GM23338 (cell line): ENCODE results near the gene GLUD2. TPM values are rescaled to one million over a fixed set of nuclear protein-coding genes. Genes with fewer than 3 reads are reported as not detected.
"Not testable (repeated sequence)": the region's sequence is repeated elsewhere in the genome, so short reads cannot be mapped to it uniquely, and the experiment has no call there.

Source experiments
- ATAC-seq: fragments of 200-7000 bp; cut with Tn5 transposase; 3 replicates; pipeline ENCODE4 v1.9.1; 2020
- DNase-seq: peaks from one replicate; pipeline ENCODE4 v3.0.0-alpha.2; 2015; ENCODE audit warnings: low spot score
- H2AFZ ChIP-seq: fragments of 200-600 bp; sonication (generic); 2 replicates; pipeline ENCODE4 v1.8.0; 2016; ENCODE audit warnings: antibody characterized with exemption, mild to moderate bottlenecking, moderate library complexity
- H3F3A ChIP-seq: fragments of 200-600 bp; sonication (generic); replicated peaks from 2 replicates; pipeline ENCODE4 v1.8.0; 2017; ENCODE audit warnings: antibody characterized with exemption, mixed run types, low read depth
- H3K27ac ChIP-seq: fragments of 200-600 bp; sonication (generic); 2 replicates; pipeline ENCODE4 v1.6.1; 2016; ENCODE audit warnings: low read depth
- H3K27me3 ChIP-seq: fragments of 200-600 bp; sonication (generic); 2 replicates; pipeline ENCODE4 v1.8.0; 2016; ENCODE audit warnings: mild to moderate bottlenecking, mixed run types, moderate library complexity; ENCODE audit not compliant: insufficient read depth
- H3K36me3 ChIP-seq: fragments of 200-600 bp; sonication (generic); 2 replicates; pipeline ENCODE4 v1.8.0; 2016; ENCODE audit warnings: mild to moderate bottlenecking; ENCODE audit not compliant: insufficient read depth
- H3K4me1 ChIP-seq: fragments of 200-600 bp; sonication (generic); 2 replicates; pipeline ENCODE4 v1.8.0; 2016; ENCODE audit warnings: mild to moderate bottlenecking, moderate library complexity; ENCODE audit not compliant: insufficient read depth
- H3K4me2 ChIP-seq: fragments of 200-600 bp; sonication (generic); 2 replicates; pipeline ENCODE4 v1.7.1; 2017; ENCODE audit warnings: mixed run types
- H3K4me3 ChIP-seq: fragments of 200-600 bp; sonication (generic); 2 replicates; pipeline ENCODE4 v1.6.1; 2016; ENCODE audit warnings: mixed run types
- H3K79me2 ChIP-seq: fragments of 200-600 bp; sonication (generic); replicated peaks from 2 replicates; pipeline ENCODE4 v1.8.0; 2017; ENCODE audit warnings: mild to moderate bottlenecking; ENCODE audit not compliant: insufficient read depth
- H3K9me2 ChIP-seq: fragments of 200-600 bp; sonication (generic); 2 replicates; pipeline ENCODE4 v1.8.0; 2017; ENCODE audit not compliant: insufficient read depth
- H4K20me1 ChIP-seq: fragments of 200-600 bp; sonication (generic); replicated peaks from 2 replicates; pipeline ENCODE4 v1.8.0; 2017; ENCODE audit warnings: mild to moderate bottlenecking; ENCODE audit not compliant: insufficient read depth
- H3K27ac Mint-ChIP-seq: 2 replicates; pipeline ENCODE4 v1.8.0; 2020; ENCODE audit warnings: inconsistent platforms, mild to moderate bottlenecking, moderate library complexity, mixed read lengths
- H3K27me3 Mint-ChIP-seq: 3 replicates; pipeline ENCODE4 v1.8.0; 2022; ENCODE audit warnings: low read depth, mild to moderate bottlenecking, moderate library complexity, mixed read lengths, inconsistent platforms; ENCODE audit not compliant: insufficient read depth, poor library complexity
- H3K36me3 Mint-ChIP-seq: 3 replicates; pipeline ENCODE4 v1.8.0; 2021; ENCODE audit warnings: low read depth, mild to moderate bottlenecking, inconsistent platforms, moderate library complexity, mixed read lengths
- H3K4me1 Mint-ChIP-seq: 3 replicates; pipeline ENCODE4 v1.8.0; 2020; ENCODE audit warnings: mild to moderate bottlenecking, inconsistent platforms, mixed read lengths
- H3K4me3 Mint-ChIP-seq: 3 replicates; pipeline ENCODE4 v1.8.0; 2021; ENCODE audit warnings: moderate library complexity, mild to moderate bottlenecking, inconsistent platforms, mixed read lengths
- H3K9me3 Mint-ChIP-seq: 3 replicates; pipeline ENCODE4 v1.8.0; 2020; ENCODE audit warnings: moderate library complexity, mild to moderate bottlenecking, inconsistent platforms, mixed read lengths
- CREB1 ChIP-seq: fragments of 250-450 bp; sonication (Bioruptor Pico); IDR thresholded peaks from 2 replicates; pipeline ENCODE4 v1.5.0; 2020; ENCODE audit warnings: low read depth, mild to moderate bottlenecking, moderate library complexity
- CTCF ChIP-seq, 2 experiments: fragments of 200-600 bp in 1 of 2; sonication (generic) in 1 of 2; conservative IDR thresholded peaks; 2 replicates each; pipeline versions ENCODE4 v1.5.1 to v1.6.1; 2016 to 2017; ENCODE audit warnings: antibody characterized with exemption in 2 of 2, low read depth in 2 of 2, mild to moderate bottlenecking in 2 of 2, moderate library complexity in 1 of 2
- ETS1 ChIP-seq: IDR thresholded peaks from 2 replicates; pipeline ENCODE4 v1.6.1; 2016; ENCODE audit warnings: antibody characterized with exemption
- EZH2 ChIP-seq: fragments of 200-600 bp; sonication (generic); IDR thresholded peaks from one replicate; pipeline ENCODE4 v1.8.0; 2017; ENCODE audit warnings: antibody characterized with exemption, mild to moderate bottlenecking, low read depth; ENCODE audit not compliant: unreplicated experiment
- JUNB ChIP-seq: IDR thresholded peaks from one replicate; pipeline ENCODE4 v1.6.1; 2016; ENCODE audit warnings: antibody characterized with exemption; ENCODE audit not compliant: unreplicated experiment
- NANOG ChIP-seq: IDR thresholded peaks from 2 replicates; pipeline ENCODE4 v1.6.1; 2016; ENCODE audit warnings: antibody characterized with exemption, borderline replicate concordance
- ZNF462 ChIP-seq: fragments of 250-450 bp; sonication (Bioruptor Pico); IDR thresholded peaks from 2 replicates; pipeline ENCODE4 v1.5.0; 2020; ENCODE audit warnings: mild to moderate bottlenecking, moderate library complexity
- long read RNA-seq: library from polyadenylated mRNA; unstranded; transcript quantifications from one replicate; pipeline ENCODE4 v2.0.0, GENCODE V29; 2020; ENCODE audit not compliant: unreplicated experiment
- polyA plus RNA-seq: library from polyadenylated mRNA; unstranded; fragments of >200 nt; fragmentation: Nextera tagmentation; extraction: Ambion mirVana; gene quantifications from 2 replicates; pipeline ENCODE4 v1.2.1, GENCODE V29; 2016
- total RNA-seq: library from RNA; depleted of rRNA; stranded (reverse); fragments of >200 nt; shearing (Covaris generic); gene quantifications from 2 replicates; pipeline ENCODE4 v1.2.3, GENCODE V29; 2014; rRNA removed

The GLUD2 gene
- total RNA-seq (1.5 and 1.9 TPM in 2 replicates), polyA plus RNA-seq (0.16 and 0.21 TPM in 2 replicates)
- long read RNA-seq = 0 reads

- DNase-seq (peak; percentile 75), ATAC-seq (peak; percentile 96)
- TF ChIP-seq CTCF (conservative IDR thresholded peaks at IDR 0.05; ENCODE audit: low read depth in 2 of 2) = peak; percentile 18 to 52; a peak in 2 of 4 replicates
- Histone ChIP-seq H3K4me2 (peak within 1 kb of the TSS; percentile 68), H3K4me3 (peak within 1 kb of the TSS; percentile 47), H2AFZ (peak within 1 kb of the TSS; percentile 18; the same call in 1 of the 2 replicates), H3K27me3 (peaks cover 25% of the 10 kb centered on the region)
- H3K9me2 ChIP-seq, H3K4me1 ChIP-seq, H3K36me3 Mint-ChIP-seq, H3K9me3 Mint-ChIP-seq, H3K79me2 ChIP-seq, H3K27ac ChIP-seq, H3F3A ChIP-seq, H3K4me1 Mint-ChIP-seq, H3K36me3 ChIP-seq, H3K27ac Mint-ChIP-seq, H4K20me1 ChIP-seq: not testable (repeated sequence)
- Mint-ChIP-seq H3K27me3 (peaks cover 13% of the 10 kb centered on the region), H3K4me3 (peak within 1 kb of the TSS; percentile 62)
Observed at GRCh38 chrX:121047441-121048419, at the start of gene GLUD2. Gene GLUD2 (plus strand): TSS chrX:121047610. CDS start chrX:121047685, 75 bp downstream.

GRCh38 chrX:120999413-120999812 is 48.0 kb upstream of the GLUD2 start:
- H3K9me2 ChIP-seq = no peaks in the 10 kb centered on the region
- no peaks in the 10 kb centered on the region for H3K79me2 ChIP-seq
- H2AFZ ChIP-seq = no peak overlapping the region
- peaks cover 7% of the 10 kb centered on the region; the same call in 2 of the 3 replicates for H3K4me1 Mint-ChIP-seq
- no peaks in the 10 kb centered on the region for H3K9me3 Mint-ChIP-seq
- no peaks in the 10 kb centered on the region for H3K27me3 ChIP-seq
- no peak overlapping the region for H3K4me3 ChIP-seq
- DNase-seq = no peak
- H3K27ac Mint-ChIP-seq = no peak overlapping the region
- no peak overlapping the region for H3K4me3 Mint-ChIP-seq
- no peaks in the 10 kb centered on the region for H3K27me3 Mint-ChIP-seq
- H3K36me3 Mint-ChIP-seq = no peaks in the 10 kb centered on the region
- no peak overlapping the region for H3K27ac ChIP-seq
- H3K36me3 ChIP-seq = no peaks in the 10 kb centered on the region
- H3K4me2 ChIP-seq = no peak overlapping the region
- H3K4me1 ChIP-seq = peaks cover 6% of the 10 kb centered on the region
- no peaks in the 10 kb centered on the region for H4K20me1 ChIP-seq
- ATAC-seq = no peak
- H3F3A ChIP-seq = no peaks in the 10 kb centered on the region
- TF ChIP-seq ETS1 (no peak), NANOG (no peak), JUNB (no peak), EZH2 (no peak), ZNF462 (CRISPR knock-in tag) (no peak), CREB1 (CRISPR knock-in tag) (no peak)
